ENCODE results near the gene PXMP4. TPM values are rescaled to one million over a fixed set of nuclear protein-coding genes. Genes with fewer than 3 reads are reported as not detected.

Gene PXMP4
- total and polyA plus RNA-seq, 7 donors = 4.5 to 8.2 (median 6.6) TPM

DNA sequence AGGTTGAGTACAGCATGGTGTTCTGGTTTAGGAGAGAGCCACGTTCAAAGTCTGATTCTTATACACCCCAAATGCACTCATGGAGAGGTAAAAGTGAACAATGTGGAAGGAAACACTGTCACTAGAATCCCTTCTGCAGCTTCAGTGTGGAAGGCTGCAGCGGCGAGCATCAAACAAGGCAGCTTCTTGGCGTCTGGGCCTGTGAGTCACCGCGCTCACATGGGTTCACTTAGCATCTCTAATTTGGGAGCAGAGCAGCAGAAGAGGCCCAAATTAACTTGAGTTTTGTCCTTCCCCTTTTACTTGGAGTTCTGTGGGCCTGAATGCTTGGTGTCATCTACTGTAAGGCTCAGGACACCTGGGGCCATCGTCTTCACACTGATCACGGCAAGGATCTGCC, 23.0 kb downstream of the PXMP4 start:
- H3K27ac ChIP-seq = peak overlapping the region; percentile 18 to 80 (median 62)
- intact Hi-C loops (cut with DNase I) = no loop called here
- DNase-seq = peak; percentile 86
- no peak overlapping the region for H3K4me3 ChIP-seq
- TF ChIP-seq POLR2AphosphoS5 (IDR thresholded peaks at IDR 0.05) = peak in 2 of 4 donors; percentile 18 to 45
- TF ChIP-seq, protein P1, sequence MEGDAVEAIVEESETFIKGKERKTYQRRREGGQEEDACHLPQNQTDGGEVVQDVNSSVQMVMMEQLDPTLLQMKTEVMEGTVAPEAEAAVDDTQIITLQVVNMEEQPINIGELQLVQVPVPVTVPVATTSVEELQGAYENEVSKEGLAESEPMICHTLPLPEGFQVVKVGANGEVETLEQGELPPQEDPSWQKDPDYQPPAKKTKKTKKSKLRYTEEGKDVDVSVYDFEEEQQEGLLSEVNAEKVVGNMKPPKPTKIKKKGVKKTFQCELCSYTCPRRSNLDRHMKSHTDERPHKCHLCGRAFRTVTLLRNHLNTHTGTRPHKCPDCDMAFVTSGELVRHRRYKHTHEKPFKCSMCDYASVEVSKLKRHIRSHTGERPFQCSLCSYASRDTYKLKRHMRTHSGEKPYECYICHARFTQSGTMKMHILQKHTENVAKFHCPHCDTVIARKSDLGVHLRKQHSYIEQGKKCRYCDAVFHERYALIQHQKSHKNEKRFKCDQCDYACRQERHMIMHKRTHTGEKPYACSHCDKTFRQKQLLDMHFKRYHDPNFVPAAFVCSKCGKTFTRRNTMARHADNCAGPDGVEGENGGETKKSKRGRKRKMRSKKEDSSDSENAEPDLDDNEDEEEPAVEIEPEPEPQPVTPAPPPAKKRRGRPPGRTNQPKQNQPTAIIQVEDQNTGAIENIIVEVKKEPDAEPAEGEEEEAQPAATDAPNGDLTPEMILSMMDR (IDR thresholded peaks at IDR 0.05) = no peak
- WGBS, 2 donors = 85 to 90% methylated on average over 8 of the region's 8 CpGs
- H3K9me3 ChIP-seq = no peaks in the 10 kb centered on the region
- no peaks in the 10 kb centered on the region for H3K36me3 ChIP-seq
- no peaks in the 10 kb centered on the region for H3K27me3 ChIP-seq
- H3K4me1 ChIP-seq = peaks cover 0 to 29% (median 26%) of the 10 kb centered on the region in 4 donors

DNA sequence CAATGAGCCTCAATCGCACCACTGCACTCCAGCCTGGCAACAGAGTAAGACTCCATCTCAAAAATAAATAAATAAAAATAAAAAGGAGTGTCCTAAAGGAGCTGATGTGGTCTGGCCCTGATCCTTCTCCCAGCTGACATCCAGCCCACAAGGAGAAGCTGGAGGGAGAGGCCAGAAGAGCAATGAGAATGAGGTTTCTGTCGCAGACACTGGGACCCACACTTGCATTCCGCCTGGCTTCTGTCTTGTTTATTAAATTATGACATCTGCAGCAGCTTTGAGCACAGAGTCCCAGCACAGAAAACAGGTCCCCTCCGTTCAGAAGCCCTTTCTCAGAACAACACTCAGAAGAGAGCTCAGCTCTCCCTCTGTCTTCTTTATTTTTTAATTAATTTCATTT, 23.7 kb downstream of the PXMP4 start:
- Histone ChIP-seq H3K27me3 (no peaks in the 10 kb centered on the region), H3K4me3 (no peak overlapping the region), H3K9me3 (no peaks in the 10 kb centered on the region), H3K27ac (peak overlapping the region in 3 of 4 donors; percentile 61 to 80 (median 62)), H3K4me1 (peaks cover 0 to 29% (median 26%) of the 10 kb centered on the region in 4 donors), H3K36me3 (no peaks in the 10 kb centered on the region)
- intact Hi-C loops (cut with DNase I) = no loop called here
- DNase-seq = no peak
- TF ChIP-seq, protein P1 (IDR thresholded peaks at IDR 0.05) = no peak
- no peak for TF ChIP-seq POLR2A (IDR thresholded peaks at IDR 0.05)
- no peak for TF ChIP-seq POLR2AphosphoS5 (IDR thresholded peaks at IDR 0.05)
- TF ChIP-seq EP300 (IDR thresholded peaks at IDR 0.05) = no peak
- WGBS, 2 donors = 76 to 88% methylated on average over 4 of the region's 4 CpGs

DNA sequence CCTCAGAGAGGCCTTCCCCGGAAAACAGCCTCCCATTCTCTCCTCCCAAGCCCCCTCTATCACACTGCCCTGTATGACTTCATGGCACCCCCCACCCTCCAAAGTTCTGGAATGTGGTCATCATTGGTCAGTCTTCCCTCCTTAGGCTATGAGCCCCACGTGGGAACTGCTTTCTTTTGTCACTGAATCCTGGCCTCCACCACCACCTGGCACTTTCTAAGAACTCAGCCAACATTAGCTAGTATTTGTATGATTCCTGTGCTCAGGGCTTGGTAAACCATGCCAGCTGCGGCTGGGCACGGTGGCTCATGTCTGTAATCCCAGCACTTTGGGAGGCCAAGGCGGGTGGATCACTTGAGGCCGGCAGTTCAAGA, 25.5 kb downstream of the PXMP4 start:
- TF ChIP-seq POLR2A (IDR thresholded peaks at IDR 0.05) (no peak), EP300 (IDR thresholded peaks at IDR 0.05) (no peak), POLR2AphosphoS5 (IDR thresholded peaks at IDR 0.05) (no peak)
- TF ChIP-seq, protein P1 (IDR thresholded peaks at IDR 0.05) = no peak
- no peak overlapping the region for H3K4me3 ChIP-seq
- no peaks in the 10 kb centered on the region for H3K36me3 ChIP-seq
- intact Hi-C loops (cut with DNase I) = no loop called here
- no peak for DNase-seq
- H3K9me3 ChIP-seq = no peaks in the 10 kb centered on the region
- H3K27me3 ChIP-seq = no peaks in the 10 kb centered on the region
- peaks cover 0 to 29% (median 26%) of the 10 kb centered on the region in 4 donors for H3K4me1 ChIP-seq
- H3K27ac ChIP-seq = peak overlapping the region in 3 of 4 donors; percentile 53 to 67 (median 58)
- 67 to 84% methylated on average over 6 of the region's 6 CpGs for WGBS, 2 donors

DNA sequence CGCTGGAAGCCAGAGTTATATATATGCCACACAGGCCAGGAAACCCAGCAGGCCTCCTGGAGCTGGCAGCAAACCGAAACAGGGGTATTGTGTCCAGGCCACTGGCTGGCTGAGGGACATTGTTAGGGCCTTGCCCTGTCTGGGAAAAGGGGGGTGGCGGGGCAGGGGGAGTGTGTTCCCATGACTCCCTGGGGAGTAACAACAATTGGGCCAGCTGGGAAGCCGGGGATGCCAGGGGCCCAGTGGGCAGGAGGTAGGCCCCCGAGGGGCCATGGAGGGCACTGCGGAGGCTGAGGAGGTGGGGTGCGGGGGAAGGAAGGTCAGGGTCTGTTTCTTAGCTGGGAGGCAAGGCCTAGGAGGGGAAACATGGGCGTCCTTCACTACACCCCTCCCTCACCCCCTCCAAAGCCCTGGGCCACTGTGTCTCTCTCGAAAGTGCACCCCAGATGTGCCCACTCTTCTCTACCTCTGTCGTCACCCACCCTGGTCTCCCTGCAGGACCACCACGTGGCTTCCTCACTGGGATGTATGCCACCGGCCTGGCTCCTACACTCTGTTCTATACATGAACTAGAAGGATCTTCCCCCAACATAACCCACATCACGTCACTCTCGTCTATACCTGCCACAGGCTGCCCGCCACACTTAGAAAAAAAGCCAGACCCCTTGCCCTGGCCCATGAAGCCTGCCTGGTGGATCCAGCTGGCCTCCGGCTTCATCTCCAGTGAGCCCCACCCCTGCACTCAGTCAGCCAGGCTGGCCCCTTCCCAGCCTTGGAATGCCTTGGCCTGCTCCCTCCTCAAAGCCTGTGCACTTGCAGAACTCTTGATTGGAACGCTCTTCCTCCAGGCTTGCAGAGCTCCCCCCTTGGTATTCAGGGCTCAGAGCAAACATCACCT, 26.1 kb downstream of the PXMP4 start:
- H3K4me1 ChIP-seq = peaks cover 0 to 29% (median 26%) of the 10 kb centered on the region in 4 donors
- TF ChIP-seq POLR2AphosphoS5 (IDR thresholded peaks at IDR 0.05) (no peak), EP300 (IDR thresholded peaks at IDR 0.05) (no peak), POLR2A (IDR thresholded peaks at IDR 0.05) (no peak)
- TF ChIP-seq, protein P1 (IDR thresholded peaks at IDR 0.05) = no peak
- 80 to 89% methylated on average over 17 of the region's 17 CpGs for WGBS, 2 donors
- no peak overlapping the region for H3K4me3 ChIP-seq
- H3K36me3 ChIP-seq = no peaks in the 10 kb centered on the region
- H3K27me3 ChIP-seq = no peaks in the 10 kb centered on the region
- H3K27ac ChIP-seq = peak overlapping the region; percentile 32 to 67 (median 56)
- intact Hi-C loops (cut with DNase I) = no loop called here
- peak; percentile 83 for DNase-seq
- no peaks in the 10 kb centered on the region for H3K9me3 ChIP-seq

All from sigmoid colon (tissue), 7 donors.